IPS-18a (cell line): ENCODE measurements around the gene KRTAP10-1.

Source experiments
- H3K27ac ChIP-seq: one replicate; pipeline ENCODE4 v1.5.1; 2013; ENCODE audit warnings: low read length
- H3K27me3 ChIP-seq: one replicate; pipeline ENCODE4 v1.6.1; 2013; ENCODE audit warnings: mild to moderate bottlenecking, low read length; ENCODE audit not compliant: control insufficient read depth, insufficient read depth
- H3K36me3 ChIP-seq: one replicate; pipeline ENCODE4 v1.6.1; 2013; ENCODE audit warnings: low read depth, low read length; ENCODE audit not compliant: control insufficient read depth
- H3K4me1 ChIP-seq: one replicate; pipeline ENCODE4 v1.6.1; 2013; ENCODE audit warnings: low read depth, low read length; ENCODE audit not compliant: control insufficient read depth
- H3K4me3 ChIP-seq: one replicate; pipeline ENCODE4 v1.5.1; 2013; ENCODE audit warnings: low read length
- H3K9ac ChIP-seq: one replicate; pipeline ENCODE4 v1.6.1; 2013; ENCODE audit warnings: mild to moderate bottlenecking, low read length, moderate library complexity
- H3K9me3 ChIP-seq: one replicate; pipeline ENCODE4 v1.6.1; 2013; ENCODE audit warnings: low read depth, low read length; ENCODE audit not compliant: control insufficient read depth

KRTAP10-1 gene

DNA sequence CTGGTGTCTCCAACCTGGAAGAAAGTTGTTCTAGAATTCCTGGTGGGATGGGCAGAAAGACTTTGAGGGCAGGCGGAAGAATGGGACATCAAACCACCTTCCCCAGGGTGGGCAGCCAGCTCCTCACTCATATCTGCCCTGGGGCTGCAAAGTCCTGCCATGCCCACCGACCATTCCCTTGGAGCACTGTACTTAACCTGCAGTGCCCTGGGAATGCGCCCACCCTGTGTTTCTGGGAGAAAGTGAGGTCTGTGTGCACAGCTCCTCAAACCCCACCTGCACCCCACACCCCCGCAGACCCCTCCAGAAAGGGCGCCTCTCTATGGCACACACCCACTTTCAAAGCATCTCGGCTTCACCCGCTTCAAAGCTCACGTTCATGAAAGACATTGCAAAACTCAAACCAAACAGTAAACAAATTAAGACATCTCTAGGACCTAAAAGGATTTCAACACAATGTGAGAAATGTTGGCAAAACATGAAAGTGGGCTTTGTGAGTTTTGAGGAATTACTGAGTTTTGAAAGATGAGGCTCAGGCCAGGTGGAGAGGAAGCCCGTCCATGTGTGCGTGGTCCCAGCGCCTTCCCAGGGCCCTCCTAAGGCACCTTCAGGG, 25.1 kb downstream of the KRTAP10-1 start:
- Histone ChIP-seq H3K9ac (no peak overlapping the region), H3K27ac (no peak overlapping the region), H3K4me1 (no peaks in the 10 kb centered on the region), H3K27me3 (no peaks in the 10 kb centered on the region), H3K4me3 (no peak overlapping the region), H3K36me3 (peaks cover 4% of the 10 kb centered on the region), H3K9me3 (no peaks in the 10 kb centered on the region)

DNA sequence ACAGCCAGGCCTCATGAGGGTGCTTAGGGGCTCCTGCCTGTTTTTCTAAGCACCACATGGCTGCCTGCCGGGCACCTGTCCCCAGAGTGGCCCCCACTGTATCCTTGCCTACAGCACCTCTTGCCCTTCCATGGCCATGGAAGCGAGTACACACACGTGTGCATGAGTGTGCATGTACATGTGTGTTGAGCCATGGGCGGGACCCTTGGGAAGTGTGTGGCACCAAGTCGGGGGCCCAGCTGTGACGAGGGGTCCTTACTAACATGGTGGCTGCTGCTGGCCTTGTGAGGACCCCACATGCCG, 25.8 kb downstream of the KRTAP10-1 start:
- Histone ChIP-seq H3K27me3 (no peaks in the 10 kb centered on the region), H3K4me1 (no peaks in the 10 kb centered on the region), H3K9ac (no peak overlapping the region), H3K27ac (no peak overlapping the region), H3K4me3 (no peak overlapping the region), H3K9me3 (no peaks in the 10 kb centered on the region), H3K36me3 (peaks cover 4% of the 10 kb centered on the region)

DNA sequence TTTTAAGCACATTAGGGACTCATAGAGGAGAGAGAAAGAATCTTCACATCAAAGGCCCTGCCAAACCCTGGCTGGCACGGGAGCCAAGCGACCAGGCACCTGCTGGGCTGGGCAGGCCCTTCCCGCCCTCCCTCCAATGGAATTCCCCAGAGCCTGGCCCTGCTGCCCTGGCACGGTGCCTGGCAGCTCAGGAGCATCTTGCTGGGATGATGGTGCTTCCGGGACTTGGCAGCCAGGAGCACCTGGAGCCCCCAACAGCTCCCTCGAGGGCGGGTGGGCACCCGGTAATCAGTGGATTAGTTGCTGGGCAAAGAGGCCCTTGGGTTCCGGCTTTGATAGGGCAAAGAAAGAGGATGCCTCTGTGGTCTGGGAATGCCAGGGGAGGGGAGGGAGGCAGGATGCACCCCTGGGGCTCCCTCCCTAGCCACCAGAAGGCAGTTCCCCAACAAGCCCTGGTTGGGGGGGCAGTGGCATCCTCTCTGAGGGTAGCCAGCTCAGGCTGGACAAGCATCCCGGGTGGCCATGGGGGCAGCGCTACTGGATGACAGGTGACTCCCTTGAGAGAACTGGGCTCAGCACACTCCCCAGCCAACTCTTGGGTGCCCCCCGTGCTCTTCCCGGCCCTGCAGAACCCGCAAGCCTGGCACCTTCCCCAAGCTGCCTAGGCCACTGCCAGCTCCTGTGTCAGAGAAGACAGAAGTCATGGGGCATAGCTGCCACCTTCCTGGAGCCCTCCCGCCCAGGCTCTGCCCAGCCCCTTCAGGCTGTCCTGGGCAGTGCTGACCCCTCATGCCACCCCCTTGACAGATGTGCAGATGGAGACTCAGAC, 26.4 kb downstream of the KRTAP10-1 start:
- Histone ChIP-seq H3K9me3 (no peaks in the 10 kb centered on the region), H3K4me3 (no peak overlapping the region), H3K36me3 (peaks cover 4% of the 10 kb centered on the region), H3K9ac (no peak overlapping the region), H3K27ac (no peak overlapping the region), H3K4me1 (no peaks in the 10 kb centered on the region), H3K27me3 (no peaks in the 10 kb centered on the region)

DNA sequence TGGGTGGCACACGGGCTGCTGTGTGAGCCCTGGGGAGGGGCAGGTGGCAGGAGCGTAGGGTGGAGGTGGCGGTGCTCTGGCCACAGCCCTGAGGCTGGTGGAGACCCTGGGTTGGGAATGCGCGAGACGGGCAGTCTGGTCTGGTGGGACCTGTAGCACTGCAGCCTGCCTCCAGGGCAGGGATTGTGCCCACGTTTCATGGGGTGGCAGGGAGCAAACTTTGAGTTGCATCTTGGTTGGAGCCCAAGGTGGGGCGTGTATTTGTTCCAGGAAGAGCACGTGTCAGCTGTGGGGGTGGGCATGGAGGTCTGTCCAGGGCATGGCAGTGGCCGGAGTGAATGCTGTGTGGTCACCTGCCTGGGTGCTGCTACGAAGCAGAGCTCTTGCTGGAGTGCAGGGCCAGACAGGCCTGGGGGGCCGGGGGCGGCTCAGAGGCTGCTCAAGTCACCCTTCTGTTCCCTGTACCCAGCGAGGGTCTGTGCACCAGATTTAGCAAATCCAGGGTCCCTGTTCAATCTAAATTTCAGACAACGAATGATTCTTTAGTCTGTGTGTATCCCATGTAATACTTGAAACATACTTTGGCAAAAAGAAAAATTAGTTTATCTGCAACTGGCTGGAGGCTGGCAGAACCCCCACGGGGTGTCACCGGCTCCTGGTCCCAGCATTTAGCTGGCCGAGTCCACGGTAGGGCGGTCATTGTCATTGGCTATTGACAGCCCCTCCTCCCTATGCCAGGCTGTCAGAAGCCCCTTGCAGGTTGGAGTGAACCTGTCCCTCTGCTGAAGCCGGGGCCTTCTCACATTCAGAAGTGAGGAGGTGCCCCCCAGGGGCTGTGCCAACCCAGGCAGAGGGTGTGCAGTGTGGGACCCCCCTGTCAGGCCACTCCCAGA, 27.3 kb downstream of the KRTAP10-1 start:
- Histone ChIP-seq H3K9ac (no peak overlapping the region), H3K4me3 (no peak overlapping the region), H3K9me3 (no peaks in the 10 kb centered on the region), H3K27me3 (no peaks in the 10 kb centered on the region), H3K36me3 (peaks cover 4% of the 10 kb centered on the region), H3K4me1 (no peaks in the 10 kb centered on the region), H3K27ac (no peak overlapping the region)

DNA sequence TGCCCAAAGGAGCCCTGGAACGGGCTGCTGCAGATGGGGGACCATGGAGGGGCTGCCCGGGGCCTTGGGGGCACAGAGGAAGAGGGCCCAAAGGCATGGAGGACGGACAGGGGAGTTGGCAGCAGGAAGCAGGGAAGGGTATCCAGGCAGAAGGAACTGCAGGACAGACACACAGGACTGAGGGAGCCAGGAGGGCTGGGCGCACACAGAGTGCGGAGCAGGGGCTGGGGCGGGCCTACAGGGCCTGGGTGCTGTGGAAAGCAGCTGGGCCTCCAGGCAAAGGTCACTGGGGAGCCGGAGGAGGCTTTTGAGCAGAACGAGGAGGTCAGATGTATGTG, 28.1 kb downstream of the KRTAP10-1 start:
- Histone ChIP-seq H3K27me3 (no peaks in the 10 kb centered on the region), H3K4me1 (no peaks in the 10 kb centered on the region), H3K36me3 (peaks cover 4% of the 10 kb centered on the region), H3K27ac (no peak overlapping the region), H3K9ac (no peak overlapping the region), H3K9me3 (no peaks in the 10 kb centered on the region), H3K4me3 (no peak overlapping the region)

DNA sequence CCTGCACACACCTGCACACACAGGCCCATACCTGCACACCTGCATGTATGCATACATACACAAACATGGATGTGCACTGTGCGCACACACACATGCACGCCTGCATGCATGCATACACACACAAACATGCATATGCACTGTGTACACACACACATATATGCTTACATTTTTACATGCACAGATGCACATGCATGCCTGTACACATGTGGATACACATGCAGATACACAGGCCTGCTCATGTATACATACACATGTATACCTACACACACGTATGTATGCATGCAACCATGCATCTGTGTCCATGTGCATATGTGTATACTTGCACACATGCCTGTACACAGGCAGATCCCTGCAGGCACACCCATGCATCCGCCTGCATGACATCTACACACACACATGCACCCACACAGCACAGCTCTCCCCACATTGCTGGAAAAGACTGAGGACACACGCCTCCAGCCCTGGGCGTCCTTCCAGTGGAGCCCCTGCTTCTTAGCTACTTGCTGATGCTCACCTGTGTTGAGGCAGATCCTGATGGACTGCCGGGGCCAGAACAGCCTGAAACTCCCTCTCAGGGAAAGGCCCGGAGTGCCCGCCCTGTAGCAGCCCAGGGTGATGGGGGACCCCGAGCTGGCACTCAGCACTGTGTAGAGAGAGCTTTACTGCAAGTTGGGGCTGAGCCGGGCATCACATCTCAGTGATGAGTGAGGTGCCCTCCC, 28.6 kb downstream of the KRTAP10-1 start:
- Histone ChIP-seq H3K36me3 (peaks cover 4% of the 10 kb centered on the region), H3K9me3 (no peaks in the 10 kb centered on the region), H3K4me3 (no peak overlapping the region), H3K4me1 (no peaks in the 10 kb centered on the region), H3K9ac (no peak overlapping the region), H3K27ac (no peak overlapping the region), H3K27me3 (no peaks in the 10 kb centered on the region)

DNA sequence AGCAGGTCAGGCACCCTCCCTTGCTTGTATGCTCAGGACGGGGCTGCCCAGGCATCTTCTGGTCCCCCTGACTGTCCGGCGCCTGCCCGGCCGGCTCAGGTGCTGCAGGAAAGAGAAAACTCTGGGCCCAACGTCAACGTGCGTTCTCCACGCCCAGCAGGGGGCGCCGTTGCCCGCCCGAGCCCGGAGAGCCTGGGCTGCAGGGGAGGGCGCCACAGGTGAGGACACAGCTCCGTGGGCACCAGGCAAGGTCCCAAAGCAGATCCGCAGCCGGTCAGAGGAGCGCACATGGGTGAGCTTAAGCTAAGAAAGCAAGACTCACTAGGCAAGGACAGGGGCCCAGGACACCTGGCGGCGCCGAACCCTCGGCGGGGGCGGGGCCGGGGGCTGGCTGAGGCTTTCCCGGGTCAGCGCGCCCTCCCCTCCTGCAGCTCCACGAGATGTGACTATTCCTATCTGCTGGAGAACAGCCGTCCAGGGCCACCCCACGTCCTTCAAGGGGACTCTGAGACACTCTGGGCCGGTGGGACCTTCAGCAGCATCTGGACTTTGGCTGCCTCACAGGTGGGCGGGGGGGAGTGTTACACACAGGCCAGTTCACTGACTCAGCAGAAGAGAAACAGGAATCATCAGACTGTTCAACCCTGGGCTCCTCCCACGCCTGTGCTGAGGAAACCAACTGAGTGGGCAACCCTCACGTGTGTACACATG, 29.3 kb downstream of the KRTAP10-1 start:
- Histone ChIP-seq H3K27ac (no peak overlapping the region), H3K4me1 (no peaks in the 10 kb centered on the region), H3K36me3 (peaks cover 4% of the 10 kb centered on the region), H3K9ac (no peak overlapping the region), H3K27me3 (no peaks in the 10 kb centered on the region), H3K4me3 (peak overlapping the region; percentile 33), H3K9me3 (no peaks in the 10 kb centered on the region)

DNA sequence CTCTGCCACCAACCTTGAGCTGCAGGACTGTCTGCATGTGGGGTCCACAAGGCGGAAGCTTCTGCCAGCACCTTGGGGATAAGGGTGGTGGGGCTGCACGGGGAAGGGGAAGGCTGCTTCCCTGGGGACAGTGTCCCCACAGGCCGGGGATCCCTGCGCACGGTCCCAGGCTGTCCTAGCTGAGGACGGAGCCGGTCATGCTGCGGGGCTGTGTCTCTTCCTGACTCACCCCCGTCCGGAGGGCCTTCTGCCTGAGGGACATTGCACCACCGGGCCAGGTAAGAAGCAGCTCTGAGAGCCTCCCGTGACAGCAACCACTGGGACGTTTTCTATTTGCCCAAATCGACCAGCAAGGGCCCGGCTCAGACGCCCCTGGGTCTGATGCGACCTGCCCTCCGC, 29.9 kb downstream of the KRTAP10-1 start:
- H3K9ac ChIP-seq: no peak overlapping the region
- no peak overlapping the region for H3K4me3 ChIP-seq
- no peak overlapping the region for H3K27ac ChIP-seq
- H3K36me3 ChIP-seq: peaks cover 4% of the 10 kb centered on the region
- no peaks in the 10 kb centered on the region for H3K9me3 ChIP-seq
- no peaks in the 10 kb centered on the region for H3K4me1 ChIP-seq
- H3K27me3 ChIP-seq: no peaks in the 10 kb centered on the region

DNA sequence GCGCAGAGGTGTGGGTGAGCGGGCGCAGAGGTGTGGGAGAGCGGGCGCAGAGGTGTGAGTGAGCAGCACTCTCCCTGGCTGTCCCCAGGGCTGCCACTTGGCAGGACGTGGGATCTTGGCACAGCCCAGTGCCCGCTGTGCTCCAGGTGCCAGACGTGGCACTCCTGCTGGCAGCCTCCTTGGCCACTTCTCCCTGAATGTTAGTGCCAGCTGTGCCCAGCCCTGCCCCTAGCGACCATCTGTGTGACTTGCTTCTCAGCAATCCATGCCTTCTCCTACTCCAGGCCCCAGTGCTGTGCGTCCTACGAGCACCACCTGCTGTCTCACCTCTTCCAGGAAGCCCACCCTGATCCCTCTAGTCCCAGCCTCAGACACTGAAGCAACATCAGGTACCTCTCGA, 30.5 kb downstream of the KRTAP10-1 start:
- peaks cover 4% of the 10 kb centered on the region for H3K36me3 ChIP-seq
- no peak overlapping the region for H3K27ac ChIP-seq
- H3K4me1 ChIP-seq: no peaks in the 10 kb centered on the region
- no peaks in the 10 kb centered on the region for H3K9me3 ChIP-seq
- no peak overlapping the region for H3K4me3 ChIP-seq
- no peak overlapping the region for H3K9ac ChIP-seq
- H3K27me3 ChIP-seq: no peaks in the 10 kb centered on the region

DNA sequence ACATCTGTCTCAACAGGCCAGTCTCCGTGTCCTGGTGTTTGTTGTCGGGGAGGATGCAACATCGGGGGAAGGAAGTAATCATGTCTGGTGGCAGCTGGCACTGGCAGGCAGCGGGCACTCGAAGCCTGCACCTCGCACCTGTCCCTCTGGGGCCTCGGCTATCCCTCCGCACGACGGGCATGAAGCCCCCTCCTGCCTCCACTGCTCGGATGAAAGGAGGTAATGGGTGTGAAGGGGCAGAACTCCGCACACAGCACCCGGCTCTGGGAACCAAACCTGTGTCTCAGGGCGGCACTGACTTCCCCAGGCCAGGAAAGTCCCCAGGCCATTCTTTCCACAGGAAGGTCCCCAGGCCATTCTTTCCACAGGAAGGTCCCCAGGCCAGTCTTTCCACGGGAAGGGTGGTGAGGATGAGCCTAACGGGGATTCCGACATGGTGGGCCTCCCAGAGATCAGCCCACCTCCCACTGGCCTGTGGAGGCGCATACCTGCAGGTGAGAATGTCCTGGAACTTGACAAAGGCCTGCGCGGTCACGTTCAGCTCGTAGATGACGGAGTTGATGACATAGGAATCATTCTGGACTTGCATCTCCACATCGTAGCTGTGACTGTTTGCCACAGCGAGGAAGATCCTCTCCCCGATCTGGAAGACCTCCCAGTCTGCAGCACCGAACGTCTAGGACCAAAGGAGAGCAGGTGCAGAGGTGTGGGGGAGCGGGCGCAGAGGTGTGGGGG, 31.1 kb downstream of the KRTAP10-1 start:
- Histone ChIP-seq H3K27ac (no peak overlapping the region), H3K4me3 (no peak overlapping the region), H3K9ac (no peak overlapping the region), H3K9me3 (no peaks in the 10 kb centered on the region), H3K27me3 (no peaks in the 10 kb centered on the region), H3K4me1 (no peaks in the 10 kb centered on the region), H3K36me3 (peaks cover 4% of the 10 kb centered on the region)
